Activated T-cell treated with anti-CD3 and anti-CD28 coated beads for 24 hours (primary cell): Measurements from ENCODE around the gene ELP2.

ENCODE experiments used
- DNase-seq: peaks from one replicate; pipeline ENCODE4 v3.0.0-alpha.2; 2020; ENCODE audit warnings: low read depth

ELP2 gene

DNA sequence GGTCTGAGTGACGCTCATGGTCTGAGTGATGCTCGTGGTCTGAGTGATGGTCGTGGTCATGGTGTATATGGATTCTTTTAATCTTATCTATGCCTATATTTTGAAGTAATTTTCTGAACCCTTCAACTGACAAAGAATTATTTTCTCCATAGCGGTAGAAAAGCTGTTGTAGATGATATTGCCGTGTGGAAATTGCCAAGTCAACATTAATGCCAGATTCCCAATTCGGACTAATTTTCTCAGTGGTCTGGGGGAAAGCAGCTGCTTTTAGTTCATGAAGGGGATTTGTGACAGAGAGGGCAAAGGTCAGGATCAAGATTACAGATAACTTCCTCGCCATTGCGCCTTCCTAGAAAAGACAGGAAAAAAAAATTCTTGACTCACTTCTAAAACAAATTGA is 3.0 kb upstream of the ELP2 start:
- no peak for DNase-seq

DNA sequence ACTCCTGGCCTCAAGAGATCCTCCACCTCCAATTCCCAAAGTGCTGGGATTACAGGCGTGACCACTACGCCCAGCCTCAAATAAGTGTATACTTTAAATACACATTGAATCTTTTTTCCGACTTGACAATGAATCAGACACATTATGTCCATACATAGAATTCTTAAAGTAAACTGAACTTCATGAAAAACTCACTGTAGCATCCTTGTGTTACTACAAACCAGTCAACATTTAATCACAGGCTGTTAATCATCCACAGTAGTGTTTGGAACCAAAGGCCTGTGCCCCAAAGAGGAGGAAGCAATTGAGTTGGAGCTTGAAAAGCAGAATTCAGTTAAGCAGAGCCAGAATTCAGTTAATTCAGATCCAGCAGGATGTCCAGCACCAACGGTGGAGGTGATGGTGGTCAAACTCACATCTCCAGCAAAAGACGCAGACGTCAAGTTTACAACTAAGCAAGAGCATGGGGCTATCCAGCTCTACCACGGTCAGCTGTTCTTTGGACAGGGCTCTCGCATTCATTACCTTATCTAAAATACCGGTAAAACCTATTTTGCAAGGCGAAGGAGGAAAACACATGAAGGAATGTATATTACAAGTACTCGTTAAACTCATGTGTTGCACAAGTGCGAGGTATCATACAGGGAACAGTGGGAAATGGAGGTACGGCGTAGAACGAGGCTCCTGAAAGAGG is 1.7 kb upstream of the ELP2 start:
- DNase-seq = no peak

DNA sequence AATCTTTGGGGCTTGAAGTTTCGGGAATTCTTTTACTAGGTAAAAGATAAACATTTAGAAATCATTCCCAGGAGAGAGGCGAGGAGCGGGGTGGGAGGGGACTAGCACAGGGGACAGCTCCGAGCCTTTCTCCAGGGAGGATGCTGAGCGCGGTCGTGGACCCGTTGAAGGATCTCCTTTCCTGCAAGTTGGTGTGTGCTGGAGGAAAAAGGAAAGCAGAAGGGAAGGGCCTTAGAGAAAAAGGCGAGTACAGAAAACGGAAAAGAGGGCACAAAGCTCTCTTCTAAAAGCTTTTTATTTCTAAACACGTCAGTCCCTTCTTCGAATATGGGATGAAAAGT is 1.2 kb upstream of the ELP2 start:
- no peak for DNase-seq

- no peak for DNase-seq
Observed at GRCh38 chr18:36128907-36129299, 796 bp upstream of the ELP2 start.

DNA sequence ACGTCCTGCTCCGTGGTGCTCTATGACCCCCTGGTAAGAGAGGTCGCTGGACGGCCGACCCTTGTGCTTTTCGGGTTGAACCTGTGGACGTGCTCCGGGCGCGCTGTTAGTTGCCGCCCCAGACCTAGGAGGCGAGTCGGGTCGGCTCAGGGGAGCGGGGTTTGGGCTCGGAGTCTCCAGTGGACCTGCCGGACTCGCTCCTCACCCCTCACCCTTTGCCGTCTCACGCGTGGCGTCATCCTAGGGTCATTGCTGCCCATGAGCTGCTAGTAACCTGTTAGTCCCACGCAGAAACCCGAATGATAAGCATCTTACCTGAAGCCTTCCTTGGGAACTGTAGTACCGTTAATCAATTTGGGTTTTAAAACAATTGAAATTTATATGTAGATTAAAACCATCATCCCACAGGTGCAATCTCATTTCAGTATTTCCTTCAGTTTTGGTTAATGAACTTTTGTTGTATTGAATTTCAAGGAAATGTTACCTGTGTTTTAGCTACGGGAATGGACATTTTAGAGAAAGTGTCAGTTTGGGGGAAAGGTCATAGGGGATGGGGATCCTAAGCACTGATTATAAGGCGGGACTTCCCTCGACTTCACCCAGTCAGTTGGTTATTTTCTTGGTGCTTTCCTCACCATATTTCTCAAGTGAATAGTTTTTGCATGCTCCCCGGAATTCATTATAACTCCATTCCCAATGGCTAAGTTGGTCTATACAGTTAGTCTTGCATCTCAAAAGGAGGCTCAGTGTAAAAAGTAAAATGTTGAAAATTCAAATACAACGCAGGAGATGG is 536 bp downstream of the ELP2 start:
- no peak for DNase-seq

GRCh38 chr18:36130883-36131653 is 1.4 kb downstream of the ELP2 start:
- DNase-seq = no peak

DNA sequence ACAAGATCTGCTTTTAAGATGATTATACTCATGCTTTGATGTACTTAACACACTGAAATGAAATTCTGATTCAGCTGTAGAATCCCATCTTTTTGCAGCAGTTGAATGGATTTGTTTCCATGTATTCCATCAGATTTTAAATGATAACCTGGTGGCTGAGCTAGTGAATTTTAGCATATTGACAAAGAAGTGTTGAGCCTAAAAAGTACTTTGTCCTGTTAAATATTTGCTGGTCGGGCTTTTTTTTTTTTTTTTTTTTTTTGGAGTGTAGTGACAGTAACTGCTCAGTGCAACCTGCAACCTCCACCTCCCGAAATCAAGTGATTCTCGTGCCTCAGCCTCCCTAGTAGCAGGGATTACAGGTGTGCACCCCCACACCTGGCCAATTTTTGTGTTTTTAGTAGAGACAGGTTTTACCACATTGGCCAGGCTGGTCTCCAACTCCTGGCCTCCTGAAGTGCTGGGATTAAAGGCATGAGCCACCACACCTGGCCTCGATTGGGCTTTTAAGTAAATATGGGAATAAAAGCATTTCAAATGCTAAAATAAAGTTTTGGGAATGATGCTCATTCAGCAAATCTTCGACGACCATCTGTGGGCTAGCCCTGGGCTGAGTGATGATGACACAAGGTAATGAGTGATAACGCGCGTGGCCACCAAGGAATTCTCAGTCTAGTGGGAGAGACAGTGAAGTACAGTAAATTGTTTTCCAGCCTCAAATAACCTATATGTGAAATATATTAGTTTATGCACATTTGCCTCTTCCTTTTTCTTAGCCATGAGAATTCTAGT is 2.2 kb downstream of the ELP2 start:
- no peak for DNase-seq

DNA sequence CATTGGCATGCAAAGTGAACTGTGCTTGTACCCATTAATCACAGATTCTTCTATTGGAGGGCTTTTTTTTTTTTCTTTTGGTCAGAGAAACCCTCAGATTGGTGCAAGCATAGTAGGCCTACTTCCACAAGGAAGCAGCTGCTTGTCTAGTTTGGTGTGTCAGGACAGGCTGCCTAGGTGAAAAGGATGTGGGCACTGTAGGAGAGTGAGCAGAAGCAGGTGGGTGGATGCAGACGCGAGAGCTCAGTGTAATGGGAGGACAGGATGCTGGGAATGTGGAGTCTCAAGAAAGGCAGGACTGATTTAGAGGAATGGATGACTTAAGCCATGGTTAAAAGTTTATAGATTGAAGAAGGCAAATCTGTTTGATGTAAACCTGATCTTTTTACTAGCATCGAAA is 3.1 kb downstream of the ELP2 start:
- no peak for DNase-seq

- DNase-seq = no peak
Observed at GRCh38 chr18:36135264-36135663, 5.6 kb downstream of the ELP2 start.

GRCh38 chr18:36139245-36139644 is 9.5 kb downstream of the ELP2 start:
- no peak for DNase-seq

DNA sequence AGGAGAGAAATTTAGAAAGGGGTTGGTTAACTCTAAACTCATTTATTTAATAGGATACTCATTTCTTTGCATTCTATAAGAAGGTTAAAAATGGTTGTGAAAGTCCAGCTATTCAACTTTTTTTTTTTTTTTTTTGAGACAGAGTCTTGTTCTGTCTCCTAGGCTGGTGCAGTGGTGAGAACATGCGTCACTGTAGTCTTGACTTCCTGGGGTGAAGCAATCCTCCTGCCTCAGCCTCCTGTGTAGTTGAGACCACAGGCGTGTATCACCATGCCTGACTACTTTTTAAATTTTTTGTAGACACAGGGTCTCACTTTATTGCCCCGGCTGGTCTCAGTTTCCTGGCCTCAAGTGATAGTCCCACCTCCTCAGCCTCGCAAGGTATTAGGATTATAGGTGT is 11.9 kb downstream of the ELP2 start:
- no peak for DNase-seq

DNA sequence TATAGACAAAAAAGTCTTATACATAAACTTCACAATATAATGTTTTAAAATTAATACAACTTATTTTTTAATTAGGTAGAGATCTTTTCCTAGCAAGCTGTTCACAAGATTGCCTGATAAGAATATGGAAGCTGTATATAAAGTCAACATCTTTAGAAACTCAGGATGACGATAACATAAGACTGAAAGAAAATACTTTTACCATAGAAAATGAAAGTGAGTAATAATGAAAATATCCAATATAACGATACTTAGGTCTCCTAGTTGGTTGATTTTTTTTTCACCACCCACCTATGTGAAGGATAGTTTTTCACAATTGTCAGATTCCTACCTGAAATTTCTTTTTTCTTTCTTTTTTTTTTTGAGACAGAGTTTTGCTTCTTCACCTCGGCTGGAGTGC is 13.1 kb downstream of the ELP2 start:
- DNase-seq = no peak

DNA sequence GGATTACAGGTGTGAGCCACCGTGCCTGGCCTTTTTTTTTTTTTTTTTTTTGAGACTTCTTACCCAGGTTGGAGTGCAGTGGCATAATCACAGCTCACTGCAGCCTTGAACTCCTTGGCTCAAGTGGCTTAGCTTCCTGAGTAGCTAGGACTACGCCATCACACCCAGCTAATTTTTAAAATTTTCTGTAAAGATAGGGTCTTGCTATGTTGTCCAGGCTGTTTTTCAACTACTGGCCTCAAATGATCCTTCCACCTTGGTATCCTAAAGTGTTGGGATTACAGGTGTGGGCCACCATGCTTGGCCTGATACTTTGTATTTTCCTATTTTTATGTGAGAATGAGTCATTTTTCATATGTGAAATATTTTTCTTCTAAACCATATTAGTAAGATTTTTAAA is 13.7 kb downstream of the ELP2 start:
- no peak for DNase-seq

DNA sequence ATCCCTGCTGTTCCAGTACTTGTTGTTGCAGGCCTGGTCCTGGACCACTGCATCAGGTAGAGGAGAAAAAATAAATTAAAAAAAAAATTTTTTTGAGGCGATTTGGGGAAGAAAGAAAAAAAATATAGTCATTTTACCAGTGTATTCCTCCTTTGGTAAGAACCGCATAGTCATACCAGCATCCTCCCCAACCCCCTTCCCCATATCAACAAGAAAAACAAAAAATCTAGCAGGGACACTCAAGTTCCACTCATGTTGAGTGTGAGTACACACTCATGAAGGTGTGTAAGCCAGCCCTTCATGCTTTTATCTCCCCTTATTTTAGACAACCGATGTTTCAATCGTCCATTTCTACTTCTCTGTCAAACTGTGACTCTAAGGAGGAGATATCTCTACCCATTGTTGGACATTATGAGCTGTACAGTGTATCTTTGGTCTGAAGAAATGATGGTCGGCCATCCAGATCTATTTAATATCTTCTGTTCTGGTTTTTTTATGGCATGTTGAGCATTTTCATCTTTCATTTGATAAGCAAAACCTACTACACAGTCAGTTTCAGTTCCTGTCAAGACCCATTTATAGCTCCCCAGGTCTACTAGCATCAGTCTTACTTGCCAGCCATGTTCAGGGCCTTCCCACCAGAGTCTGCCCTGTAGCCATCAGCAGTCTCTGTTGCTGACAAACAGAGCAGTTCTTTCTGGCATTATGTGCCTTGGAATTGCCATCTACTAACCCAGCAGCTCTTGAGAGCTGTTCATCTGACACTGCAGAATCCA is 20.0 kb downstream of the ELP2 start:
- DNase-seq = no peak

DNA sequence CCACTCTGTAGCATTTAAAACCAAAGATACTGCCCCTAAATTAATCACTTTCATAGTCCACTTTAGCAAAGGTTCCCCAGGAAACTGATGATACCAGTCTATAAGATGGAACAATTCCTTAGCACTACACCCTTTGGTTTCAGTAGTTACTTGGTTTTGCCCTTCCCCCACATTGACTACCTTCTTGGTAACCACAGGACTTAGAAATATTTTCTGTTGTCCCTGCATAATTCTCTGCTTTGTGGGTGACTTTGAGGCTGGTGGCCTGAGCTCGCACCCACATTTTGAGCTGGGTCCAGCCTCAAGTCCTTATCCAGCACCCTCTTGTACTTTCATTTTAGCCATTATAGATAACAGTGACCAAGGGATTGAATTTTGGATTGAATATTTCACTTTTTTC is 23.1 kb downstream of the ELP2 start:
- no peak for DNase-seq

- DNase-seq = no peak
Observed at GRCh38 chr18:36153203-36153602, 23.5 kb downstream of the ELP2 start.

- no peak for DNase-seq
Observed at GRCh38 chr18:36153771-36154170, 24.1 kb downstream of the ELP2 start.

DNA sequence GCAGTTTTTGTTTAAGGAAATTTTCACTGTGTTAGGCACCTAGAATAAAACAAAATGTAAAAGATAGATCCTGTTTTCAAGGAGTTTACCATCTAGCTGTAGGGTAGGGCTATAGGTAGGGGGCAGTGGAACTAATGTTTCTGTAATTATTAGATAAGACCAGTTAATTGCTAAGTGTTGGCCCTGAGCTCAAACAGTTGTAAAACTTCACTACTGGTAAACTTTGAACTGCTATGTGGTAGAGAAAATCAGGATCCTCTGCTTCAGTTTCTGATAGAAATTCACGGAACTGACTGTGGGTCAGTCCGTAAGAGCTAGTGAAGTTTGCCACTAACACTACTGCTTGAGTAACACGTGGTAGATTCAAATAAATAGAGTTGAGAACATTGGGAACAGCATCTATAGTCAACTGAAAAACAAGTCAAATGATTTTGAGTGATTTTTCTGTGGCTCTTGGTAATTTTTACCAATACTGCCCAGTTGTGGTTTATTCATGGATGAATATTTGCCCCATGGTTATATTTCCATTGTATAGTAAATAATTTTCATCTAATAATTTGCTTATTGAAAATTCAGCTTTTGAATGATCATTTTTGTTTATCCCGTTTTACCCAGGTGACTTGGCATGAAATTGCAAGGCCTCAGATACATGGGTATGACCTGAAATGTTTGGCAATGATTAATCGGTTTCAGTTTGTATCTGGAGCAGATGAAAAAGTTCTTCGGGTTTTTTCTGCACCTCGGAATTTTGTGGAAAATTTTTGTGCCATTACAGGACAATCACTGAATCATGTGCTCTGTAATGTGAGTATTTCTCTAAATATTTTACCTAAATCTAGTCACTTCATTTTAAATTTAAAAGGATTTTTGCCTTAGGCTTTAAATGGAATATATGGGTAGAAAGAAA is 26.4 kb downstream of the ELP2 start:
- DNase-seq = no peak

GRCh38 chr18:36157441-36157840 is 27.7 kb downstream of the ELP2 start:
- DNase-seq = no peak

DNA sequence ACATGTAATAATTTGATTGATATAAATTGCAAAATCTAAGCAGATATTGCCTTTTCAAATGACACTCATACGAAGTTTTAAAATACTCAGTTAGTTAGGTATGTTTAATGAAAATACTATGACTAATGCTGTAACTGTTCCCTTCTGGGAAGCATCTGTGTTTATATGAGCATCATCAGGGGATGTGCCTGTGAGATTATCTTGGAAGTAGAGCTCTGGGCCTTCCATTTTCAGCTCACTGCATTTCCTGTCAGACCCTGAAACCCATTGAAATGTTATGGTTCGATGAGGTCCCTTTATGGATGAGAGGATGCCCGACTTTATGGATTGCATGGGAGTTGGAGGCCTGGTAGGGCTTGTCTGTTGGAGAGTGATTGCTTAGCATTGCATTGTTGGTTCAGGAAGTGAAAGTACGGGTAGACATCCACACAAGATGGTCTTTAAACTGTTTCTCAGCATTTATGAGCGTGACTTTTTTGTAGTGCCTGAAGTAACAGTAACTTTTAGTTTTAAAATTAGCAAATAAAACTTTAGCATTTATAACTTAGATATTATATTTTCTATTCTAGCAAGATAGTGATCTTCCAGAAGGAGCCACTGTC is 28.7 kb downstream of the ELP2 start:
- DNase-seq = no peak
